GM12873 (cell line): ENCODE measurements around the gene COL4A2.

ENCODE experiments used
- TF ChIP-seq, protein P1 (sequence below): IDR thresholded peaks from 2 replicates; pipeline ENCODE4 v1.5.1; 2012; ENCODE audit warnings: low read depth, mild to moderate bottlenecking, moderate library complexity, low read length, control low read depth; ENCODE audit not compliant: insufficient read depth; ENCODE audit errors: missing control alignments

The COL4A2 gene

DNA sequence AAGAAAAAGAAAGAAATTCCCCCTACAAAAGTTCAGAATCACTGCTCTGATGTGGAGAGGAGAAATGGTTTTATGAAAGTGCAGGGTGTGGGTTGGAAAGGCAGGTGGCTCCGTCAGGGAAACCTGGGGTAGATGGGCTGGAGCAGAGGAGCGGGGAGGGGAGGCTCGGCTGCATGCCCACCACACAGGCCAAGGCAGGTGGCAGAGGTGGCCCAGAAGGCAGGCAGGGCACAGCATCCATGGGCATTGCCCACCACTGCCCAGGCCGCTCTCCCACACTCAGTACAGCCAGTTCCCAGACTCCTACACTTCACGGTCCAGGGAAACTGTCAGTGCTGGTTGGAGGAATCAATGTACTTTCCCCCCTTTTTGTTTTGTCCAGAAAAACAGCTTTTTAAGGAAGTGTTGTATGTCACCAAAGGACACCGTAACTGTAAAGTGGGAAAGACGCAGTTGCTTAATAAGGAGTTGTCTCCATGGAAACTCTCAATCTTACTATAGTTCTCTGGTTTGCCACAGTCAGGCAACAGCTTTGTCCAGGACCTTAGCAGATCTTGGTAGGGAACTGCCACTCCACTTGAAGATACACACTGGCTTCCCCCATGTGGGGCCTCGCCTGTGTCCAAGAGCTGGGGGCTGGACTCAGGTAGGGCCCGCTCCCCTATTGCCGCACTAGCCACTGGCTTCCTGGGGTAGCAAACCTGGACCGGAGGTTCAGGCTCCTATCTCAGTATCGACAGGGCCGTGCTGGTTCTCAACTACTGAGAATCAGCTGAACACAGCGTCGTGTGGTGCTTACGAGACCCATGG, 171.5 kb downstream of the COL4A2 start:
- TF ChIP-seq, protein P1, sequence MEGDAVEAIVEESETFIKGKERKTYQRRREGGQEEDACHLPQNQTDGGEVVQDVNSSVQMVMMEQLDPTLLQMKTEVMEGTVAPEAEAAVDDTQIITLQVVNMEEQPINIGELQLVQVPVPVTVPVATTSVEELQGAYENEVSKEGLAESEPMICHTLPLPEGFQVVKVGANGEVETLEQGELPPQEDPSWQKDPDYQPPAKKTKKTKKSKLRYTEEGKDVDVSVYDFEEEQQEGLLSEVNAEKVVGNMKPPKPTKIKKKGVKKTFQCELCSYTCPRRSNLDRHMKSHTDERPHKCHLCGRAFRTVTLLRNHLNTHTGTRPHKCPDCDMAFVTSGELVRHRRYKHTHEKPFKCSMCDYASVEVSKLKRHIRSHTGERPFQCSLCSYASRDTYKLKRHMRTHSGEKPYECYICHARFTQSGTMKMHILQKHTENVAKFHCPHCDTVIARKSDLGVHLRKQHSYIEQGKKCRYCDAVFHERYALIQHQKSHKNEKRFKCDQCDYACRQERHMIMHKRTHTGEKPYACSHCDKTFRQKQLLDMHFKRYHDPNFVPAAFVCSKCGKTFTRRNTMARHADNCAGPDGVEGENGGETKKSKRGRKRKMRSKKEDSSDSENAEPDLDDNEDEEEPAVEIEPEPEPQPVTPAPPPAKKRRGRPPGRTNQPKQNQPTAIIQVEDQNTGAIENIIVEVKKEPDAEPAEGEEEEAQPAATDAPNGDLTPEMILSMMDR = no peak

DNA sequence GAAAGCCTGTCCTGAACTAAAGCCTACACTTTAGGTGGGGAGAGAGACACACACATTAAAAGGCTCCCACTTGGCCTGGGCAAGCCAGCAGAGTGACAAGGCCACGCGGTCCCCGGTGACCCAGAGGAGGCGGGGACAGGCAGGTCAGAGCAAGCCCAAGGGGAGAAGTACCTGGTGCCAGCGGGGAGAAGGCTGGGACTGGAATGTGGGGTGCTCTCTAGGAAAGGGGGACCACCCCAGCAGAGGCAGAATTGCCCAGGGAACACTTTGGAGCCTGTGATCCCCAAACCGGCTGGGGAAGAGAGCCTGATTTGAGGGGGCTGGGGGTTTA, 172.1 kb downstream of the COL4A2 start:
- TF ChIP-seq, protein P1 = no peak

DNA sequence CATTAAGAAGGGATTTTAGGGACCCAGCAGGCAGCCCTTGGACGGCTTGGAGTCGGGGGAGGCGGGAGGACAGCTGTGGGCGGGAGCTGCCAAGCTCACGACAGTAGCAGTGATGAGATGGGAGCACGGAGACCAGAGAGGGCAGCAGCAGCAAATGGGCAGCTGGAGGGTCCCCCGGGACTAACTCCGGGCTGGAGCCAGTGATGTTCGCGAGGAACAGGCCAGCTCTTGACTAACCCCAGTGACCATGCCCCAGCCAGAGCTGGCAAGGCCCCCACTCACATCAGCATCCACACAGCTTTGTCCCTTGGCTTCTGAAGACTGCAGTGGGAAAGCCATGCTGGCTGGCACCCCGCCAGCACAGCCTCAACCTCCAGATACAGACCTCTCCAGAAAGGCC, 172.6 kb downstream of the COL4A2 start:
- TF ChIP-seq, protein P1 = no peak

DNA sequence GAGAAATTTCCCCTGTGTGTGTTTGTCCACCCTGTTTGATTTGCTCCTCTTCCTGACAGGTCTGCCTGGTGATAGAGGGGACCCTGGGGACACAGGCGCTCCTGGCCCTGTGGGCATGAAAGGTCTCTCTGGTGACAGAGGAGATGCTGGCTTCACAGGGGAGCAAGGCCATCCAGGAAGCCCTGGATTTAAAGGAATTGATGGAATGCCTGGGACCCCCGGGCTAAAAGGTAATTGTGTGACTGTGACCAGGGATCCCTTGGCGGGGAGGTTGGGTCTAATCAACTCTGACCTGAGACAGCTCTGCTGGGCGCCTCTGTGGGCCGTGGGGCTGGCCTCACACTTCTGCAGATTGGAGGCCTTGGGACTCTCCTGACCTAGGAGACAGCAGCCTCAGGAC, 173.1 kb downstream of the COL4A2 start:
- TF ChIP-seq, protein P1 = no peak

DNA sequence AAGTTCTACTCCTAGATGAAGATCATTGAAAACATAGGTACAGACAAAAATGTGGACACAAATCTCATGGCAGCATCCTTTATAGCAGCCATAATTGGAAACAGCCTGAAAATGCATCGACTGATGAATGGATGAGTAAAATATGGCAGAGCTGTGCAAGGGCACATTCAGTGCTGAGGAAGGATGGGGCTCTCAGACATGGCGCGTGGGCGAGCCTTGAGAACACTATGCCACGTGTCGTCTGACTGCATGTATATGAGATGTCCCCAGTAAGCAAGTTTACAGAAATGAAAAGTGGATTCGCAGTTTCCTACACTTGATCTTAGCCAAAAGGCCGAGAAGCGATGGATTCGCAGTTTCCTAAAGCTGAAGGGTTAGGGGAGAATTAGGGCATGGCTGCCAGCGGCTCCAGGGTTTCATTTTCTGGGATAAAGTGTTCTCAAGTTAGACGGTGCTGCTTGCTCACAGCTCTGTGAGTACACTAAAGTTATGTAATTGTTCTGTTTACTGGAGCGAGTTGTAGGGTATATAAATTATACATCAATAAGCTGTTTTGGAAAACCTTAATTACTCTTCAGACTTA, 176.4 kb downstream of the COL4A2 start:
- TF ChIP-seq, protein P1 = no peak

DNA sequence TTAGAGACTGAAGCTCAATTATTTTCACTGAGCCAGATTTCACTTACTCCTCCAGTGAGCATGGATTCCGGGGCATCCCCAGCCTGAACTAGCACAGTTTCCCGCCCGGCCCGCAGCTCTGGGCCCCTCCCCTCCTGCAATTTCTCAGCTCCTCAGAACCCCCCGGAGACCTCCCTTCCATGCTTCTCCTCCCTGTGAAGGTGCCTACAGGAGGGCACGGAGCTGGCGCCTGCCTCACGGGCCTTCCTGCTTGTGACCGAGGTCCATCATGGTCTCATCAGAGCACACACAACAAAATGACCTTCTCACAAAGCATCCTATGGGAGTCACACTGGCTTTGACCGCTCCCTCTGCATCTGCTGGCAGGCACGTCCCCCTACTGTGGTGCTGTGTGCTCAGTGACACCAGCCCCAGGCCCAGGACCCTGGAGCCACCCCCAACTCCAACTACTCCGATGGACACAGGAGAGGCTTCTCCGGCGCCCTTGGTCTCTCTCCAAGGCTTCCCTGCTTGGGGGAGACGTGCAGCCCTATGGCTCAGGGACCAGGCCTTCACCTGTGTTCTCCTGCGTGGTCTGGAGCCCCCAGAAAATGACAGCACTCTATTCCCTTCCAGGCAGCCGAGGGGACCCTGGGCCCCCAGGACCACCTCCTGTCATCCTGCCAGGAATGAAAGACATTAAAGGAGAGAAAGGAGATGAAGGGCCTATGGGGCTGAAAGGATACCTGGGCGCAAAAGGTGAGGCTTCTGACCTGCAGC, 177.4 kb downstream of the COL4A2 start:
- TF ChIP-seq, protein P1 = no peak

DNA sequence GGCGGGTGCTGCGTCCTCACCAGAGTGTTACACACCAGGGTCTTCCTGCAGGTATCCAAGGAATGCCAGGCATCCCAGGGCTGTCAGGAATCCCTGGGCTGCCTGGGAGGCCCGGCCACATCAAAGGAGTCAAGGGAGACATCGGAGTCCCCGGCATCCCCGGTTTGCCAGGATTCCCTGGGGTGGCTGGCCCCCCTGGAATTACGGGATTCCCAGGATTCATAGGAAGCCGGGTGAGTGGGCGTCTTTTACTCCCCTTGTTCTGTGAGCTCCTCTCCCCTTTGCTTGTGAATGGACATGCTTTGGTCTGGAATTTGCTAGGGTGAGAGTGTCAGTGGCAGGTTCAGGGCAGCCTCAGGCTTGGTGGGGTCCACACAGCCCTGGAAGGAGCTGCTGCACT, 178.5 kb downstream of the COL4A2 start:
- TF ChIP-seq, protein P1 = no peak
